Gastrocnemius medialis (tissue), 4 donors: ENCODE data around the gene PRAMEF12.

Experiments used
- CTCF ChIP-seq, 5 experiments: fragments of 450-650 bp in 3 of 5; fragments of 200-600 bp in 2 of 5; sonication (generic) in 2 of 5; IDR thresholded peaks in 4 of 5; conservative IDR thresholded peaks in 1 of 5; 1 replicate in 4 of 5; 2 replicates in 1 of 5; pipeline ENCODE4 v1.5.1; 2016 to 2019; ENCODE audit warnings: antibody characterized with exemption in 5 of 5, mild to moderate bottlenecking in 3 of 5, moderate library complexity in 3 of 5
- POLR2A ChIP-seq, 2 donors: fragments of 450-650 bp; IDR thresholded peaks; one replicate each; pipeline ENCODE4 v1.6.1; 2017; ENCODE audit warnings: antibody characterized with exemption in 2 of 2, mild to moderate bottlenecking in 2 of 2, moderate library complexity in 2 of 2

- TF ChIP-seq CTCF (IDR thresholded peaks at IDR 0.05 in 4 of 5, conservative IDR thresholded peaks at IDR 0.05 in 1 of 5) (no peak), POLR2A (IDR thresholded peaks at IDR 0.05) (no peak)
Observed at GRCh38 chr1:12770620-12771019, 2.9 kb upstream of the PRAMEF12 start.
